DOHH2 (cell line): ENCODE data around the gene YWHAH.

ENCODE experiments used
- H3F3A ChIP-seq: fragments of 200-600 bp; sonication (generic), shearing (Covaris generic); 2 replicates; pipeline ENCODE4 v1.6.0; 2016; ENCODE audit warnings: antibody characterized with exemption, mild to moderate bottlenecking; ENCODE audit not compliant: control insufficient read depth, insufficient read depth
- H3K27ac ChIP-seq: fragments of 200-600 bp; sonication (generic); 2 replicates; pipeline ENCODE4 v1.5.1; 2014; ENCODE audit warnings: low read depth, mild to moderate bottlenecking, low read length, moderate library complexity
- H3K27me3 ChIP-seq: fragments of 200-600 bp; sonication (generic); 2 replicates; pipeline ENCODE4 v1.6.1; 2014; ENCODE audit warnings: mild to moderate bottlenecking, low read length, mixed read lengths; ENCODE audit not compliant: control insufficient read depth
- H3K36me3 ChIP-seq: fragments of 200-600 bp; sonication (generic); 2 replicates; pipeline ENCODE4 v1.6.1; 2014; ENCODE audit warnings: mild to moderate bottlenecking, low read length, moderate library complexity, mixed read lengths; ENCODE audit not compliant: control insufficient read depth
- H3K4me1 ChIP-seq: fragments of 200-600 bp; sonication (generic); 2 replicates; pipeline ENCODE4 v1.6.1; 2014; ENCODE audit warnings: mild to moderate bottlenecking, low read length, mixed read lengths; ENCODE audit not compliant: control insufficient read depth
- H3K4me2 ChIP-seq: fragments of 200-600 bp; sonication (generic); 2 replicates; pipeline ENCODE4 v1.6.0; 2014; ENCODE audit warnings: mild to moderate bottlenecking, low read length, moderate library complexity
- H3K4me3 ChIP-seq: fragments of 200-600 bp; sonication (generic); 2 replicates; pipeline ENCODE4 v1.5.1; 2014; ENCODE audit warnings: mild to moderate bottlenecking, low read length, mixed read lengths
- H3K79me2 ChIP-seq: fragments of 200-600 bp; sonication (generic); 2 replicates; pipeline ENCODE4 v1.6.1; 2014; ENCODE audit warnings: mild to moderate bottlenecking, low read length, mixed read lengths; ENCODE audit not compliant: control insufficient read depth
- H3K9me2 ChIP-seq: fragments of 200-600 bp; sonication (generic); replicated peaks from 2 replicates; pipeline ENCODE4 v1.6.1; 2014; ENCODE audit warnings: mild to moderate bottlenecking, low read length, mixed read lengths; ENCODE audit not compliant: control insufficient read depth
- H3K9me3 ChIP-seq: fragments of 200-600 bp; sonication (generic); 2 replicates; pipeline ENCODE4 v1.6.1; 2014; ENCODE audit warnings: antibody characterized with exemption, low read length, mixed read lengths; ENCODE audit not compliant: control insufficient read depth, insufficient read depth
- H4K20me1 ChIP-seq: fragments of 200-600 bp; sonication (generic); 2 replicates; pipeline ENCODE4 v1.6.0; 2014; ENCODE audit warnings: low read depth, mild to moderate bottlenecking, antibody characterized with exemption, low read length, moderate library complexity; ENCODE audit not compliant: control insufficient read depth, insufficient read depth
- EZH2phosphoT487 ChIP-seq: fragments of 200-600 bp; sonication (generic); IDR thresholded peaks from 2 replicates; pipeline ENCODE4 v1.6.1; 2017; ENCODE audit warnings: borderline replicate concordance, mild to moderate bottlenecking, antibody characterized with exemption, low read length, moderate library complexity, mixed read lengths
- TF ChIP-seq, protein P1 (sequence below): fragments of 200-600 bp; sonication (generic); IDR thresholded peaks from one replicate; pipeline ENCODE4 v1.5.1; 2014; ENCODE audit warnings: antibody characterized with exemption, mild to moderate bottlenecking, low read depth, low read length; ENCODE audit not compliant: poor library complexity, severe bottlenecking

YWHAH gene

DNA sequence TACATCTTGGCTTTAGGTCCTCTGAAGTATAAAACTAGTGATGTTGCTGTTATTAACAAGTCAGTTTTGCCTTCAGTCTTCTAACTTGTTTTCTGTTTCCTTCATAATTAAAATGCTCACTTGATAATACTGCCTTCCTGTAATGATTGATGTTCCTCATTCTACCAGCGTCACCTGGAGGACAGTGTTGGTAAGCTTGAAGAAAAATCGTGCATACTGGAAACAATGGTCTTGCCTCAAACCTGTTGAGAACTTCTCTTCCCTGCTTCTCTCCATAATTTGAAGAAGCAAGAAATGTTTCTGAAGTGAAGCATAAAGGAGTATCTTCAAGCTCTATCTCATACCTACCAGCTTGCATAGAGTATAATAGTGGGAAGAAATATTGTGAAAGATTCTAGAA is 3.0 kb downstream of the YWHAH start:
- H3K9me3 ChIP-seq = no peaks in the 10 kb centered on the region
- H4K20me1 ChIP-seq = peaks cover 24% of the 10 kb centered on the region
- H3K36me3 ChIP-seq = peaks cover 74% of the 10 kb centered on the region
- H3K4me2 ChIP-seq = peak overlapping the region; percentile 91
- H3K4me1 ChIP-seq = peaks cover 40% of the 10 kb centered on the region
- no peaks in the 10 kb centered on the region for H3K27me3 ChIP-seq
- H3K79me2 ChIP-seq = peaks cover 82% of the 10 kb centered on the region
- H3K4me3 ChIP-seq = 0 out of 2 replicates have a peak overlapping the region, but pooled peaks have one; percentile 5
- TF ChIP-seq EZH2phosphoT487 = no peak
- TF ChIP-seq, protein P1, sequence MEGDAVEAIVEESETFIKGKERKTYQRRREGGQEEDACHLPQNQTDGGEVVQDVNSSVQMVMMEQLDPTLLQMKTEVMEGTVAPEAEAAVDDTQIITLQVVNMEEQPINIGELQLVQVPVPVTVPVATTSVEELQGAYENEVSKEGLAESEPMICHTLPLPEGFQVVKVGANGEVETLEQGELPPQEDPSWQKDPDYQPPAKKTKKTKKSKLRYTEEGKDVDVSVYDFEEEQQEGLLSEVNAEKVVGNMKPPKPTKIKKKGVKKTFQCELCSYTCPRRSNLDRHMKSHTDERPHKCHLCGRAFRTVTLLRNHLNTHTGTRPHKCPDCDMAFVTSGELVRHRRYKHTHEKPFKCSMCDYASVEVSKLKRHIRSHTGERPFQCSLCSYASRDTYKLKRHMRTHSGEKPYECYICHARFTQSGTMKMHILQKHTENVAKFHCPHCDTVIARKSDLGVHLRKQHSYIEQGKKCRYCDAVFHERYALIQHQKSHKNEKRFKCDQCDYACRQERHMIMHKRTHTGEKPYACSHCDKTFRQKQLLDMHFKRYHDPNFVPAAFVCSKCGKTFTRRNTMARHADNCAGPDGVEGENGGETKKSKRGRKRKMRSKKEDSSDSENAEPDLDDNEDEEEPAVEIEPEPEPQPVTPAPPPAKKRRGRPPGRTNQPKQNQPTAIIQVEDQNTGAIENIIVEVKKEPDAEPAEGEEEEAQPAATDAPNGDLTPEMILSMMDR = peak; percentile 80
- H3K9me2 ChIP-seq = no peaks in the 10 kb centered on the region
- H3K27ac ChIP-seq = no peak overlapping the region
- H3F3A ChIP-seq = peaks cover 12% of the 10 kb centered on the region

DNA sequence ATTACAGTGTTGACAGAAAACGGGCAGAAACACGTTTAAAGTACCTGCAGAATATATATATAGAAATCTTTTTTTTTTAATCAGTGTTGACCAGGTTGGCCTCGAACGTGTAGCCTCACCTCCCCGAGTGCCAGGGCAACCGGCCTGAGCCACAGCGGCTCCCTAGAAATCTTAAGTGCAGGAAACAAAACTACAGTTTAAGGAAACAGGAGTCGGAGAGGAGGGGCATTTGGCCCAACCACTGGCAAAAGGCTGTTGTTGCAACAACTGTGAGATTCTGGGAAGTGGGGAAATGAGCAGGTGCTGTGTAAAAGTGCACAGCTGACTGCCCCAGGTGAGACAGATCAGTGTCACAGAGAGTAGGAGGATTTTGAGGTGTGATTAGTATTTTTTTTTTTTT is 3.7 kb downstream of the YWHAH start:
- no peaks in the 10 kb centered on the region for H3K9me2 ChIP-seq
- H3F3A ChIP-seq = peaks cover 12% of the 10 kb centered on the region
- H3K27ac ChIP-seq = no peak overlapping the region
- peaks cover 30% of the 10 kb centered on the region for H4K20me1 ChIP-seq
- no peak overlapping the region for H3K4me2 ChIP-seq
- no peaks in the 10 kb centered on the region for H3K9me3 ChIP-seq
- H3K27me3 ChIP-seq = no peaks in the 10 kb centered on the region
- H3K4me1 ChIP-seq = peaks cover 36% of the 10 kb centered on the region
- TF ChIP-seq, protein P1 = no peak
- no peak for TF ChIP-seq EZH2phosphoT487
- H3K36me3 ChIP-seq = peaks cover 81% of the 10 kb centered on the region
- peaks cover 89% of the 10 kb centered on the region for H3K79me2 ChIP-seq
- no peak overlapping the region for H3K4me3 ChIP-seq

DNA sequence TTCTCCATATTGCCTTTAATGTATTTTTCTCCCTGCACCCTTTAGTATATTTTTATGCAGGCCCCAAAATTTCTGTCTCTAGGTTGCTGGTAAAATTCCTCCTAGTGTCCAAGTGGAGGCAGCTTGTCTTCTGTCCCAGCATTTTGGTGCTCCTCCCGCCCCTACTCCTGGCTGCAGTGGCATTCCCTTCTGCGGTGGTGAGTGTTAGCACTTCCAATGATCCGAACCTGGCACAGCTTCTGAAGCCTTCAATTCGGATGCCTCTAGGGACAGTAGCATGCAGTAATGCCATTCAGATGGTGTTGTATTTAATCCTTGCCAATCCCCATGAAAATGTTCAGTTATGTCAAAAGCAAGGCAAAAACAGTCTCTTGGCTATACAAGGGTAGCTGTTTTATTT is 5.9 kb downstream of the YWHAH start:
- Histone ChIP-seq H4K20me1 (peaks cover 37% of the 10 kb centered on the region), H3K36me3 (peaks cover 99% of the 10 kb centered on the region)

More for the DNA sequence above, 5.9 kb downstream of the YWHAH start:
- Histone ChIP-seq H3K4me2 (no peak overlapping the region), H3K27ac (no peak overlapping the region), H3K4me3 (no peak overlapping the region), H3K9me2 (no peaks in the 10 kb centered on the region), H3K4me1 (peaks cover 26% of the 10 kb centered on the region), H3K27me3 (no peaks in the 10 kb centered on the region), H3K79me2 (peaks cover 100% of the 10 kb centered on the region), H3K9me3 (no peaks in the 10 kb centered on the region), H3F3A (peaks cover 15% of the 10 kb centered on the region)
- TF ChIP-seq, protein P1 = no peak
- no peak for TF ChIP-seq EZH2phosphoT487
